HL-60 (cell line): Measurements from ENCODE around the gene PNPLA6.

Experiments used
- CTCF ChIP-seq: IDR thresholded peaks from one replicate; pipeline ENCODE4 v1.5.1; 2011; ENCODE audit warnings: low read length, control low read depth, inconsistent platforms; ENCODE audit not compliant: insufficient read depth
- GABPA ChIP-seq: IDR thresholded peaks from 2 replicates; pipeline ENCODE4 v1.6.1; 2012; ENCODE audit warnings: low read depth
- POLR2AphosphoS5 ChIP-seq: IDR thresholded peaks from 2 replicates; pipeline ENCODE4 v1.6.1; 2012; ENCODE audit warnings: low read depth
- SPI1 ChIP-seq: IDR thresholded peaks from 2 replicates; pipeline ENCODE4 v1.6.1; 2012; ENCODE audit warnings: low read depth, mild to moderate bottlenecking, borderline replicate concordance
- TF ChIP-seq, protein P1 (sequence below): IDR thresholded peaks from 2 replicates; pipeline ENCODE4 v1.6.1; 2012; ENCODE audit warnings: low read depth; ENCODE audit not compliant: insufficient replicate concordance

DNA sequence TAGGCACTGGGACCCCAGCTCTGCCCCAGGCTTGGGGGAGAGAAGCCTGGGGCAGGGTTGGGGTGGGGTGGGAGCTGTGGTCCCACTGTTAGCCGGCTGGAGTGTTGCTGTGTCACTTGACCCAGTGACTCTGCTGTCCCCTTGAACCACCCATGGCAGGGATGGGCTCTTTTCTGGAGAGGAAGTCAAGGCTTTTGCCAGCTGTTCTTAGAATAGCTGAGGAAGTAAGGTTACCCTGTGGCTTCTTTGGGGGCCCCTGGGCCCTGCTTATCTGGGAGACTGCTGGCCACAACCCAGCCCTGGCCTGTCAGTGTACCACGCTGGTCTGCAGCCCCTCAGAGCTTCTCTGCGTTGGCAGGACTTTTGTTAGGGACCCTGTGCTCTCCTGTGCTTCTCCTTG, 9.1 kb downstream of the PNPLA6 start:
- TF ChIP-seq CTCF (no peak), GABPA (0 out of 2 replicates have a peak, but pooled peaks have one; percentile 9), POLR2AphosphoS5 (peak; percentile 42; the same call in 1 of the 2 replicates), SPI1 (peak; percentile 87)
- TF ChIP-seq, protein P1, sequence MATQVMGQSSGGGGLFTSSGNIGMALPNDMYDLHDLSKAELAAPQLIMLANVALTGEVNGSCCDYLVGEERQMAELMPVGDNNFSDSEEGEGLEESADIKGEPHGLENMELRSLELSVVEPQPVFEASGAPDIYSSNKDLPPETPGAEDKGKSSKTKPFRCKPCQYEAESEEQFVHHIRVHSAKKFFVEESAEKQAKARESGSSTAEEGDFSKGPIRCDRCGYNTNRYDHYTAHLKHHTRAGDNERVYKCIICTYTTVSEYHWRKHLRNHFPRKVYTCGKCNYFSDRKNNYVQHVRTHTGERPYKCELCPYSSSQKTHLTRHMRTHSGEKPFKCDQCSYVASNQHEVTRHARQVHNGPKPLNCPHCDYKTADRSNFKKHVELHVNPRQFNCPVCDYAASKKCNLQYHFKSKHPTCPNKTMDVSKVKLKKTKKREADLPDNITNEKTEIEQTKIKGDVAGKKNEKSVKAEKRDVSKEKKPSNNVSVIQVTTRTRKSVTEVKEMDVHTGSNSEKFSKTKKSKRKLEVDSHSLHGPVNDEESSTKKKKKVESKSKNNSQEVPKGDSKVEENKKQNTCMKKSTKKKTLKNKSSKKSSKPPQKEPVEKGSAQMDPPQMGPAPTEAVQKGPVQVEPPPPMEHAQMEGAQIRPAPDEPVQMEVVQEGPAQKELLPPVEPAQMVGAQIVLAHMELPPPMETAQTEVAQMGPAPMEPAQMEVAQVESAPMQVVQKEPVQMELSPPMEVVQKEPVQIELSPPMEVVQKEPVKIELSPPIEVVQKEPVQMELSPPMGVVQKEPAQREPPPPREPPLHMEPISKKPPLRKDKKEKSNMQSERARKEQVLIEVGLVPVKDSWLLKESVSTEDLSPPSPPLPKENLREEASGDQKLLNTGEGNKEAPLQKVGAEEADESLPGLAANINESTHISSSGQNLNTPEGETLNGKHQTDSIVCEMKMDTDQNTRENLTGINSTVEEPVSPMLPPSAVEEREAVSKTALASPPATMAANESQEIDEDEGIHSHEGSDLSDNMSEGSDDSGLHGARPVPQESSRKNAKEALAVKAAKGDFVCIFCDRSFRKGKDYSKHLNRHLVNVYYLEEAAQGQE = no peak
